H1 (cell line): Measurements from ENCODE around the gene KDSR. TPM values are rescaled to one million over a fixed set of nuclear protein-coding genes. Genes with fewer than 3 reads are reported as not detected.

Experiments
- RNF2 ChIP-seq: fragments of 200-900, 300-1000 bp; sonication (generic); IDR thresholded peaks from 2 replicates; pipeline ENCODE4 v1.7.1; 2016; ENCODE audit warnings: borderline replicate concordance, low read depth, mild to moderate bottlenecking, antibody characterized with exemption, low read length; ENCODE audit not compliant: poor library complexity, severe bottlenecking; ENCODE audit errors: missing control alignments
- polyA plus RNA-seq, 7 experiments: library from polyadenylated mRNA; depleted of rRNA in 3 of 7; stranded (reverse) in 5 of 7; unstranded in 2 of 7; fragments of >200 nt in 5 of 7; fragments of 200-250 nt in 2 of 7; gene quantifications; 1 replicate in 5 of 7; 2 replicates in 1 of 7; 4 replicates in 1 of 7; pipeline versions ENCODE4 v1.2.1 to v1.2.3, GENCODE V29; 2011 to 2013; ENCODE audit warnings: missing spikeins in 2 of 7, mixed read lengths in 2 of 7
- total RNA-seq: library from RNA; stranded (reverse); fragmentation: NEBNext Ultra II Directional; extraction: Animal tissue kit (Norgen Biotek cat#: 25700); gene quantifications from 2 replicates; pipeline ENCODE4 v1.2.1, GENCODE V29; 2021

KDSR gene
- total and polyA plus RNA-seq, 2 of the 8 experiments (the other 6 are each of a cell fraction or from before 2014, with no cell fraction given) = 12.4 to 50.5 TPM

DNA sequence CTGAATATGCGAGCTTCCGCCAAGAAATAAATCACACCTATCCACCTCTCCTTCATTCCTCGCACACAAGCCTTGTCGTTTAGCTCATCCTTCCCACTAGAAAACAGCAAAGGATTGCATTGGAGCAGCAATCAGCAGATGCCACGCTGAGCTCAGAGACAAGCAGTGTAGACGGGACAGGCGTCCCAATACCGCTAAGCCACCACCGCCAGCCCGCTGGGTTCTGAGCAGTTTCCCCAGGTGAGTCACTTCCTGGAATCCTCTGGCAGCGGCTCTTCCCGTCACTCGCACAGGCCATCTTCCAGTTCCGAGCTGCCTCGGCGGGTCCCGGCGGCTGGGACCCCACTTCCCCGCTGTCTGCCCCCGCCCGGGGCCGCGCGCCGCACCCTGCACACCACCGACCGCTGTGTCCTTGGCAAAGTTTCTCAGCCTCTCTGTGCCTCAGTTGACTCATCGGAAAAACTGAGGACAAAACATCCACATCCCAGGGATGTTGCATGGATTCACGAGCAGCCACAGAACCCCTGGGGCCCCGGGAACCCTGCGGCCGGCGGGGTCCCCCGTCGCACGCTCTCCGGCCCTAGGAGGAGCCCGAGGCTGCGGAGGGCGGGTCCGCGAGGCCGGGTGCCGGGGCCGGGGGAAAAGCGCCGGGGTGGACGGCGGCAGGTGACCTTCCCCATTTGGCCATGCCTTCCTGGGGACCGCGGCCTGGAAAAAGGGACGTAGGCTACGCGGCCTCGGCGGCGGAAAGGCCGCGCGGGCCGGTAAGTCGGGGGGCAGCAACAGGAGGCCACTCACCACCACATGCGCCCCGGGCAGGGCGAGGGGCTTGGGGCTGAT, 573 bp downstream of the KDSR start (continued):
- TF ChIP-seq RNF2 = no peak
